Suppressor macrophage treated with lipopolysaccharide for 1 hour (primary cell): ENCODE measurements around the gene XCL1.
"Not testable (repeated sequence)": the region's sequence is repeated elsewhere in the genome, so short reads cannot be mapped to it uniquely, and the experiment has no call there.

Experiments used
- DNase-seq, 3 donors: peaks; one replicate each; pipeline ENCODE4 v3.0.0-alpha.2; 2020 to 2022

The XCL1 gene, protein sequence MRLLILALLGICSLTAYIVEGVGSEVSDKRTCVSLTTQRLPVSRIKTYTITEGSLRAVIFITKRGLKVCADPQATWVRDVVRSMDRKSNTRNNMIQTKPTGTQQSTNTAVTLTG

DNA sequence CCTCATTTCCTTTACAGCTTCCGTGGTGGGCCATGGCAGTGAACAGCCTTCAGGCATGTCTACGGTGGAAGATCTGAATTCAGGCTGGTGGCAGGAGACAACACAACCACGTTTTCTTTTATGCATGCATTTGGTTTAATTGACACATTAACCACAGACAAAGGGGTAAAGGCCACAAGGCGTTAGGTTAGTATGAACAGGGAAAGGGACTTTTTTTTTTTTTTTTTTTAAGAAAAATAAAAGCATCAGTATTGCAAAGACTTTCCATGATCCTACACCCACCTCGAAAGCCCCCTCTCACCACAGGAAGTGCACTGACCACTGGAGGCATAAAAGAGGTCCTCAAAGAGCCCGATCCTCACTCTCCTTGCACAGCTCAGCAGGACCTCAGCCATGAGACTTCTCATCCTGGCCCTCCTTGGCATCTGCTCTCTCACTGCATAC lies at the start of gene XCL1:
TSS of gene XCL1 (plus strand) at position 361 of the 444 bp plus-strand sequence. CDS start at position 394, 33 bp downstream.
- not testable (repeated sequence) for DNase-seq

DNA sequence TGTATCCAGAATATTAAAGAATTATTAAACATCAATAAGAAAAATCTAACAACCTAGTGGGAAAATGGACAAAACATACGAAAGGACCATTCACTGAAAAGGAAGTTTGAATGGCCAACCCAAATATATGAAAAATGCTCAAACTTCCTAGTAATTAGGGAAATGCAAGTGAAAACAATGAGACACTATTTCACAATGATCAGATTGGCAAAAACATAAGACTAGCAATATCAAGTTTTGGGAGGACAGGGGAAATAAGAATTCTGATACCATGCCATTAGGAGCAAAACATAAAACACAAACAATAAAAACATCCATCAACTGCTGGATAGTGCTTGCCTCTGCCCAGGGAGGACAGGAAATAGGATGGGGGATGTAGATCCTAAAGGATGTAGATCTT lies 46.9 kb upstream of the XCL1 start:
- DNase-seq, result peak in 2 of 3 donors; percentile 49 to 57

DNA sequence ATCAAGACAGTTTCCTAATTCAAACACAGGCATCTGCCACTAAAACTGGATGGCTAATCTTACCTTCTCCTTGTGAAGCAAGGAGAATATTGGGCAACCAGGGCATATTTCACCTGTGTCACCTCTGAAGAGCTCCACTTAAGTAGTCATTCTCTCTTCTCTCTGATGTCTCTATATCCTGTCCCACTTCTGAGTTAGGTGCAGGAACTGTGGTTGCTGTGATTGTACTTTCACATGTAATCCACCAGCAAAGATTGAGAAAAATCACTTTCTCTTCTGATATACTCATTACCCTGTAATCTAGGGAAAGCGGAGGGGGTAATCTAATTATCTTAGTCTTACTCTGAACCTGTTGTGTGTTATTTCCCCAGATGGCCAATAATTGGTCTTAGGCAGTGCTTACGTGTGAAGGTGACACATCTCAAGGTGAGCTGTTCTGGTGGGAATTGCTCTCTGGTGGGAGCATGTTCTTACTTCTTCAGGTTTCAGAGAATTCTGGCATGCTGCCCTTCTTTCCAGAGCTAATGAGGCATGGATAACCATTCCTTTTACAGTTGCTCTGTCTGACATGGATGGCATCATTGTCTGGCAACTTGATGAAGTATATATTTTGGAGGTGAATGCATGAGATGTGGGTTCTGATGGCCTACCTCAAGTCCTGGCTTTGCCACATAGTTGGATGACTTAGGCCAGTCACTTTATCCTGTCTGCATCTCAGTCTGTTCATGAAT lies 44.6 kb upstream of the XCL1 start:
- DNase-seq, result no peak

DNA sequence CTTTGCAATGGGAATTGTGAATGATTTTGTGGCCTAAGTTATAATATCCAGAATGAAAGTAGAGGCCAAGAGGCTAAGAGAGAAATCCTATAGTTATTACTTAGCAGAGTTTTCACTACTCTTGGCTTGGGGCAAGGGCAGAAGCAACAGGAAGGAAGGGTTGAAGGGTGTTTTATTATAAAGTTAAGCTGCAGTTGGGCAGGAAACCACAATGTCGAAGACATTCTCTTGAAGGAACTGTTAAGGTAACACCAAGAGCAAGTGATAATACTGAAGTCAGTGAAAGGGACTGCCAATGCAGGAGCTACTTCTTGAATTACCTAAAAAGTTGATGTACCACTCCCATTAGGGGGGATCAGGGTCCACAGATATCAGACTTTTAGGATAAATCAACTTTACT lies 40.9 kb upstream of the XCL1 start:
- no peak for DNase-seq

DNA sequence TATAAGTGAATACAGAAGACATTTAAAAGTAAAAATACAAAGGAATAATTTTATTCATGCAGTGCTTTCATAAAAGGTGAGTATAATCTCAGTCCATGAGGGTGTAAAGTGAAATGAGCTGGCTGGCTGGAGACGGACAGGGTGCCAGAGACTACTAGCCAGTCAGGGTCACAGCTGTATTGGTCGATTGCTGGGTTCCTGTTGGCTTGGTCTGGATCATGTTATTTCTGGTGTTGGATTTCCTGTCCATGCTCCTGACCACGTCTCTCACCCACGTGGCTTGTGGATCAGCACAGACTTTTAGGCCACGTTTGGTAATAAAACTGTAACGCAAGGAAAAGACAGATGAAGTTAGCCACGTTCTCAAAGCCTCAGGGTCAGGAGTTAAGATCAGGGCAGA lies 35.6 kb upstream of the XCL1 start:
- DNase-seq, result not testable (repeated sequence)

DNA sequence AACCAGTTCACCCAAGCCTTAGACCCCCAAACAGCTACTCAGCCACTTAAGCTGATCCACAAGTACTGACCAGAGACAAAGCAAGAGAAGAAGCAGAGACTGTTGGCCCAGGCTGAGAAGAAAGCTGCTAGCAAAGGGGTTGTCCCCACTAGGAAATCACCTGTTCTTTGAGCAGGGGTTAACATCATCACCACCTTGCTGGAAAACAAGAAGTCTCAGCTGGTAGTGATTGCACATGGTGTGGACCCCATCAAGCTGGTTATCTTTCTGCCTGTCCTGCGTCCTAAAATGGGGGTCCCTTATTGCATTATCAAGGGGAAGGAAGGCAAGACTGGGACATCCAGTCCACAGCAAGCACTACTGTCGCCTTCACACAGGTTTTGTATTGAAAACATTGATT lies 33.4 kb upstream of the XCL1 start:
- DNase-seq, result not testable (repeated sequence)

DNA sequence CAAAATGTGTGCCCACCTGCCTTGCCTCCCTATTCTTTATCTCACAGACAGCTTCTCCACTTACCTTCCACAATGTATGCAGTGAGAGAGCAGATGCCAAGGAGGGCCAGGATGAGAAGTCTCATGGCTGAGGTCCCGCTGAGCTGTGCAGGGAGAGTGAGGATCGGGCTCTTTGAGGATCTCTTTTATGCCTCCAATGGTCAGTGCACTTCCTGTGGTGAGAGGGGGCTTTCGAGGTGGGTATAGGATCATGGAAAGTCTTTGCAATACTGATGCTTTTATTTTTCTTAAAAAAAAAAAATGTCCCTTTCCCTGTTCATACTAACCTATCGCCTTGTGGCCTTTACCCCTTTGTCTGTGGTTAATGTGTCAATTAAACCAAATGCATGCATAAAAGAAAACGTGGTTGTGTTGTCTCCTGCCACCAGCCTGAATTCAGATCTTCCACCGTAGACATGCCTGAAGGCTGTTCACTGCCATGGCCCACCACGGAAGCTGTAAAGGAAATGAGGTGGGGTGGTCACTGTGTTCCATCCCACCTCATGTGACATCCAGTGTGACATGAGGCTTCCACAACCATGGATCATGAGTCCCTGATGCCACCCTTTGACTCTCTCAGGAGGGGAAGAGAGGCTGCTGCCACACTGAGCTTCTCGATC lies 32.4 kb upstream of the XCL1 start, which contains the start of gene XCL2:
TSS of gene XCL2 (minus strand) at position 158 of the 659 bp plus-strand sequence. CDS start at position 125, 33 bp downstream.
- not testable (repeated sequence) for DNase-seq

DNA sequence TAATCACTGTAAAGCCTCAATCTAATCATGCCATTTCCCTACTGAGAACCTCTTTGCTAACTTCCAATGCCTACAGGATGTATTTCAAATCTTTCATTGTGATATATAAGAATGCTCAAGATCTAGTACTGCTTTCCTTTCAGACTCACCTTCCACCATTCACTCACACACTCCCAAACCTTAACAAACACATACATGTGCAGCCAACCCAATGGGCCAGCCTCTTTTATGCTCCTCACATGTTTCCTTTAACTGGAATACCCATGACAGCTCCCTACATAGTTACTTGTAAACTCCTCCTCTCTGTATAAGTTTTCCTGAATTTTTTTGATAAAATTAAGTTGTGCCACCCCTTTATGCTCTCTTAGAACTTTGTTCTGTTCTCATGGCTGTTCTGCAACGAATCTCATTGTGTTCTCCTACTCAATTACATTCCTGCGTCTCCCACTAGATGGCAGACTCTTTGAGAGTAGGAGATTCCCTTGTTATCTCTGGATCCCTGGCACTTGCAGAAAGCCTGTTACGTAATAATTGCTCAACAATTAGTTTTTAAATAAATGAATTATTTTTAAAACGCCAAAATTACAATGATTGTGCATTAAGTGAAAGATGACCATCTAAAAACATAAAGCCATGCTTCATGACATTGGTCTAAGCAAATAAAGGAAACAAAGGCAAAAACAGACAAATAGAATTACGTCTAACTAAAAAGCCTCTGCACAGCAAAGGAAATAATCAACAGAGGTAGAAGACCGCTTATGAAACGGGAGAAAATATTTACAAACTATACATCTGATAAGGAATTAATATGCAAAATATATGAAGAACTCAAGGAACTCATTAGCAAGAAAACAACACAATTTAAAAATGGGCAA lies 30.5 kb upstream of the XCL1 start:
- peak; percentile 25 to 64 (median 58) for DNase-seq

DNA sequence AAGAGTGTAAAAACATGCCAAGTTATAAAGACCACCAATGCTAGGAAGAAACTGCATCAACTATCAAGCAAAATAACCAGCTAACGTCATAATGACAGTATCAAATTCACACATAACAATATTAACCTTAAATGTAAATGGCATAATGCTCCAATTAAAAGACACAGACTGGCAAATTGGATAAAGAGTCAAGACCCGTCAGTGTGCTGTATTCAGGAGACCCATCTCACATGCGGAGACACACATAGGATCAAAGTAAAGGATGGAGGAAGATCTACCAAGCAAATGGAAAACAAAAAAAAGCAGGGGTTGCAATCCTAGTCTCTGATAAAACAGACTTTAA lies 29.9 kb upstream of the XCL1 start:
- not testable (repeated sequence) for DNase-seq

DNA sequence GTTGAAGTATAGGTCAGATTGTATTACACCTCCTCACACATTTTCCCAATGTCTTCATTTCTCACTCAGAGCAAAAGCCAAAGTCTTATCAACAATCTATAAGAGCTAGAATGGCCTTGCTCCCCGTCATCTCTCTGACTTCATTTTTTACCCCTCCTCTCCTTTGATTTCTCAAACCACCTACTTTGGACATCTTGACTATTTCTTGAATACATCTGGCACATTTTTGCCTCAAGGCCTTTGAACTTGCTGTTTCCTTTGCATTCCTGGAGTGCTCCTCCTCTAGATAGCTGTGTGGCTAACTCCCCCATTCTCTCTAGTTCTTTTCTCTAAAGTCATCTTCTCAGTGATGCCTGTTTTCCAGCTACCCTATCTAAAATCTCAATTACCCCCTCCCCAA lies 25.4 kb upstream of the XCL1 start:
- no peak for DNase-seq

DNA sequence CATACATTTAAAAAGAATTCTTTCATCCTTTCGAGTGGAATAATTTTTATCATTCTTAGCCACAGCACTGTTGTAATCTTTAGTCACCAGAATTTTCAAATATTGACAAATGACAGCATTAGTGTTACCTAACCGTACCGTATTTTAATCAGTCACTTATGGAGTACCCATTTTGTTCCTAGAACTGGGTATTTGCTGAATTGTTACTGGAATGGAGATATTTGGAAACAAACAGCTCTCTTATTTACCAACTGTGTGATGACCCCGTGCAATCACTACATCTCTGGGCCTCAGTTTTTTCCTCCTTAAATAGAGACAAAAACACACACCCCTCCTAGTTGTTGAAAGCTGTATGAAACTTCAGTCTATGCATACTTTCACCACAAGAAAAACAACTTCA lies 24.7 kb upstream of the XCL1 start:
- DNase-seq, result no peak

DNA sequence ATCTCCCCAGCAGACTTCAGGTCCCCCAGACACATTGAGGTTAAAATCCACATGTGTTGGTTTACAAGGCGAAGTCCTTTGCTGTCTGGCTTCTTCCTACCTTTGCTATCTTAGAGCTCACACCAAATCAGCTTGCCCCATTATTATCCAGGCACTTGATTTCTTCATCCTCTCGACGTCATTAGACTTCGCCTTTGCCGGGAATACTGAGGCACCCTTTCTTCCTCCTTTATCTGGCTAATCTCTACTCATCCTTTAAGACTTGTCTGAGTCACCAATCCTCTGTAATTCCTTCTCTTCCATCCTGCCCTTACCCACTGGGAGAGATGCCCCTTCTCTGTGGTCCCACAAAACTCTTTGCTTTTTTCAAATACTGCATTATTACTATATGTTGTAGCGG lies 23.4 kb upstream of the XCL1 start:
- DNase-seq, result no peak

DNA sequence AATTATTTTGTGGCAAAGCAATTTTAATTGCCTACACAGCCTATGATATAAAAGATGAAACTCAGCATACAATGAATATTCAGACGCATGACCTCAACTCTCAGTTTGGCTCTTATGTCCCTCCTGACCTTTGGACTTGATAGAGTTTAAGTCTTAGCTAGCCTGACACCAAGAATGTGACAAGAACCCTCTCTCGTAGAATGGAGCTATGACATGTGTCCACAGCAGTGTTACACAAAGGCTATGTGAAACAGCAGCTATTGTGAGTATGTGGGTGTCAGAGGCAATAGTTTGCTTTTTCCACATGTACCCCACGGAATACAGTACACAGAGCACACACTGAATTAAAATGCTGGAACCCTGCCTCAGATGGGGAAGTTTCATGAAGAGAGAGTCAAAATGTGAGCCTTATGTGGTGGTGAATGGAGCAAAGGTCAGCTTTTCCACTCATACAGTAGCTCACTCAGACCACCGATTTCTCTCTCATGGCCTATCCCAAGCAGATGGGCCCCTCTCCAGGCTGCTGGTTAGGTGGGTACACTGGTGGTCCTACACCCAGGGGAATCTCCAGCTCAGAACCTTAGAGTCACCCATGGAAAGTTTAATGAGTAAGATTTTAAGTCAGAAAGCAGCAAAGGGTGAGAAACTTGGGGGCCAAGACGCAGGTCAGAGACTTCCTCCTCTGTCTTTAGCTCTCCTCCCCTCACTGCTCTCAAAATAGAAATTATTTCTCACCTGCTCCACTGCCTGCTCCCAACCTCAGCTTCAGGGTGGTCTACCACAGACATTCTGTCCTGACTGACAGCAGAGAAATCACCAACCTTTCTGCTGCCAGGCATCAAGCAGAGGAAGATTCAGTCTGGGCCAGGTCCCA lies 22.5 kb upstream of the XCL1 start:
- peak in 1 of 3 donors; percentile 6 for DNase-seq

DNA sequence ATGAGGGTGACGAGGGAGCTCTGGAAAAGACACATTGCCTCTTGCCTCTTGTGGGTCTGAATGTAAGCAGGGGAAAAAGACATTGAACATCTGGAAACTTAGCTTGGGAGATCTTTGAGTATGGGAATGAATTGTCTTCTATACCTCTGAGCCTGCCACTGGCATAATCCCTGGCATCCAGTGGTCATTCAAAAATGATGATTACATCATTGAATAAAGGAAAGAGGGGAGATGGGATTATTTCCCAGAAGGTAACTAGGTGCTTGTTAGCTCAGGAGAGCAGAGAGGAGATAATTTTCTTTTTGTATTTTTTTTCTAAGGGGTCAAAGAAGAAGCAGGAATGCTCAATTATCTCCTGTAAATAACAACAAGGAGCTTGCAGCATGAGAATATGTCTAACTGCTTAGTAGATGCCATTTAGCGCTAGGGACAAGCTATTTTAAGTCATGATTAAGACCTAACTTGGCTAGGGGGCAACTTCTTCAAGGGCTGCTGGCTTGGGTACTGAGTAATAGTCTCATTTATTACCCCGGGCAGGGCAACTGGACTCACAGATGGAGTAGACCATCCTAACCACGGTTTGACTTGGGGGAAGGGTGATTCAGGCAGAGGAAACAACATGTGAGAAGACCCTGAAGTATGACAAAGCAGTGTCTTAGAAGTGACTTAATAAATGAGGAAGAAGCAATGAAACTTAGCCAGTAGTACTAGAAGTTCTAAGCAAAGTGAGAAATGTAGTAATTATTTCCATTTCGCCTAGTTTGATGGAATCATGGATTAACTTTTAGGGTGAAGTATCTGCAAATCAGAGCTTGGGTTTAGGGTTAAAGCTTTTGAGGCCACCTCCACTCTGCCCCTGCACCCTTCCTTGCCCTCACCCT lies 21.6 kb upstream of the XCL1 start:
- DNase-seq, result peak; percentile 20 to 64 (median 52)

DNA sequence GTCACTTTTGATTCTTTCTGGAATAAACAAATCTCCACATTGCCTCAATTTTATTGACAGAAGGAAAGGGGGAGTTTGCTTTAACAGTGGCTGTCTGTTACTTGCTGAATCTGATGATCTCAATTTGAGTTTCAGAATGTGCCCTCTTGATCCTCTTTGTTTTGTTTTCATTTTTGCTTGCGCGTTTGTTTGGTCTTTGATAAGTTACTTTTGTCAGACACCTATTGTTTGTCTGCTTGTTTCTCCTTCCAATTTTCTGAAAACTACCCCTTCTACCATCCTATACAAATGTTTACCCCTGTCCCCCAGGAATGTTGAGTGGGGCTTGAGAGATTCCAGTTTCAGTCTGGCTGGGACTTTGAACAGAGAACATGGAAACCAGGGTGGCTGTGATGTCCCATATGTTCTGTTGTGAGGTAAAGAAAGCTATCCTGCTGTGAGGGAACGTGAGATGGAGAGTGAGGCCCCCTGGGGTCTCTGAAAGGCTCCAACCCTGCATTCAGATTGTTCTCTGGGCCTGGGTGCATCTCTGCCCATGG lies 20.8 kb upstream of the XCL1 start:
- no peak for DNase-seq

DNA sequence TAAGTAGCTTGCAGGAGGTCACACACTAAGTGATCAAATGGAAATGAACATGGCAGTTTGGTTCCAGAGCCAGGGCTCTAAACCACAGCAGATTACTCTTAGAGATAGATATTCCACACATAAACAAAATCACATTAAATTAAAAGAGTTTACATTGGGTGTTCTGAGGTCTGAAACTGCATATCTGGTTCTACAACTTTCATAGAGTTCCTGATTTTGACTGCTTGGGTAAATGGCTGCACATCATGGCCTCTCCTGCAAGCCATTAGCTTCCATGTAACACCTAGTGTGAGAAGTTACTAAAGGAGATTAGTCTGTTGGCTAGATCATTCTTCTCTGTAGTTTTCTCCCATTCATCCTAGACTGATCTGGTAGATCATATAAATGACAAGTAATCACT lies 19.8 kb upstream of the XCL1 start:
- no peak for DNase-seq

DNA sequence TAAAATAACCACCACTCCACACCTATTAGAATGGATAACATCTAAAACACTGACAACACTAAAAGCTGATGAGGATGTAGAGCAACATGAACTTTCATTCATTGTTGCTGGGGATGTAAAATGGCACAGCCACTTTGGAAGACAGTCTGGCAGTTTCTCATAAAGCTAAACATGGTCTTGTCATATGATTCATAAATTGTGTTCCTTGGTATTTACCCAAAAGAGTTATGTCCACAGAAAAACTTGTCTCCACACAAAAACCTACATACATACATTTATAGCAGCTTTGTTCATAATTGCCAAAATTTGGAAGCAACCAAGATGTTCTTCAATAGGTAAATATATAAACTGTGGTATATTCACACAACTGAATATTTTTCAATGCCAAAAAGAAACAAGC lies 16.0 kb upstream of the XCL1 start:
- no peak for DNase-seq

DNA sequence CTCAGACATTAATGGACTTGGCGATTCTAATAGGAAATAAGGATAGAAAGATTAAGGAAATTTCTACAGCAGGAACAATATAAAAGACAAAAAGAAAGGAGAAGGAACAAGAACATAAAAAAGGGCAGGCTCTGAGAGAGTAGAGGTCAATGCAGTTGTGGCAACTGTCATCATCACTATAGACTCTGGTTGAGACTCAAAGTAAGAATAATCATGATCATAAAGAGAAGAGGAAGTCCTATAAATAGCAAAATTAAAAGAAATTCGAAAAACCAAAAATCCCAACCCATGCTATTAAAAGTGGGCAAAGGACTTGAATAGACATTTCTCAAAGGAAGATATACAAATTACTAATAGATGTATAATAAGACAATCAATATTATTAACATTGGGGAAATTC lies 14.4 kb upstream of the XCL1 start:
- no peak for DNase-seq

DNA sequence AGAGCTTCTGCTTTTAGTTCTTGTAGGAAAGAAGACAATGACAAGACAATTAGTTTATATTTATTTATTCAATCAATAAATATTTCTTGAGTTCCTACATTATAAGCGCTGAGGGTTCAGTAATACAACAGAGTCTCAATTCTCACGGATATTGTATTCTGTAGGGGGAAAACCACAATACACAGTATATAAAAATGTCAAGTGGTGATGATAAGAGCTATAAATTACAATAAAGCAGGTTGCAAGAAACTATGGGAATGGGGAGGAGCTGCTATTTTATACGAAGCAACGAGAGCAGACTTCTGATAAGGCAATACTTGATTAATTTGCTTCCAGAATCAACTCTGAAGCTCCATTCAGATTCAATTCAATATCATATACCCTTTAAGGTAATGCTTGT lies 10.6 kb upstream of the XCL1 start:
- DNase-seq, result no peak

DNA sequence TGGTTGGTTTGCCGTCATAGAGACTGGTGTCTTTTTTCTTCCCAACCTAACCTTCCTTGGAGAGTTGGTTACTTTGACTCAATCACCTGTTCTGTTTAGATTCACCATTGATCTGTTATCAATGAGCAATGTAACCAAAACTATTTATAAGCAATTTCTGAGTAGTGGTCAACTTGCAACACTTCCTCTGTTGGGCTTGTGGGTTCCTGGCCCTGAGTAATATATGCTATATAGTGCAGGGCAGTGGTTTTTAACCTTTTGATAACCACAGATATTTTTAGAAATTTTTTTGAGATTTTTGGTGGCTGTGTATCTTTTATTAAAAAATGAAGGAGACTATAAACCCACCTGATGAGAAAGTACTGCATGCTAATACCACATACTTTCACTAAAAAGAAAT lies 9.4 kb upstream of the XCL1 start:
- peak in 1 of 3 donors; percentile 6 for DNase-seq

DNA sequence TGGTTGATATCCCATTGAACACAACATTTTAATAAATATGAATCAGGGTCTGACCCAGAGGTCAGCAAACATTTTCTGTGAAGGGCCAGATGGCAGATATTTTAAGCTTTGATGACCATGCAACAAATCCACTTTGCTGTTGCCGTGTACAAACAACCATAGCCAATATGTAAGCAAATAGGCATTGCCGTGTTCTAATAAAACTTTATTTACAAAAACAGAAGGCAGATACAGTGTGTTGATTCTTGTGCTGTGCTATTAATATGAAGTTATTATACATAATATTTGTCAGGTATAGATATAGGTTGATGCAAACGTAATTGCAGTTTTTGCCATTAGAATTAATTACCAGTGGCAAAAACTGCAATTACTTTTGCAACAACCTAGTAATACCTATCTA lies 8.8 kb upstream of the XCL1 start:
- DNase-seq, result no peak
